HG02798 (cell line): Measurements from ENCODE around the gene NFAT5.
"Not testable (repeated sequence)": the region's sequence is repeated elsewhere in the genome, so short reads cannot be mapped to it uniquely, and the experiment has no call there.

Source experiments
- ATAC-seq: cut with Tn5 transposase; IDR thresholded peaks from one replicate; pipeline ENCODE4 v1.9.1; 2021; ENCODE audit warnings: mild to moderate bottlenecking; ENCODE audit not compliant: unreplicated experiment, poor library complexity

Gene NFAT5

DNA sequence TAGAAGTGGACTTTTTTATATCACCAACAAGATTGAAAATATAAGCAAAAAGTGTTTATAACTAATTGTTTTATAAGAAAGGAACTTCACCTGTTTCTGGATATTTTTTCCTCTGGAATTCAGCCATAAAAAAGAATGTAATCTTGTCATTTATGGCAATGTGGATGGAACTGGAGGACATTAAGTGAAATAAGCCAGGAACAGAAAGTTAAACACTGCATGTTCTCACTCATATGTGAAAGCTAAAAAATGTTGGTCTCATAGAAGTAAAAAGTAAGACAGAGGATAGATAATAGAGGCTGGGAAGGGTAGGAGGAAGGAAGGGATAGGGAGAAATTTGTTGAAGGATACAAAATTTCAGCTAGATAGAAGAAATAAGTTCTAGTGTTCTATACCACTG is 67.6 kb downstream of the NFAT5 start:
- no peak for ATAC-seq

DNA sequence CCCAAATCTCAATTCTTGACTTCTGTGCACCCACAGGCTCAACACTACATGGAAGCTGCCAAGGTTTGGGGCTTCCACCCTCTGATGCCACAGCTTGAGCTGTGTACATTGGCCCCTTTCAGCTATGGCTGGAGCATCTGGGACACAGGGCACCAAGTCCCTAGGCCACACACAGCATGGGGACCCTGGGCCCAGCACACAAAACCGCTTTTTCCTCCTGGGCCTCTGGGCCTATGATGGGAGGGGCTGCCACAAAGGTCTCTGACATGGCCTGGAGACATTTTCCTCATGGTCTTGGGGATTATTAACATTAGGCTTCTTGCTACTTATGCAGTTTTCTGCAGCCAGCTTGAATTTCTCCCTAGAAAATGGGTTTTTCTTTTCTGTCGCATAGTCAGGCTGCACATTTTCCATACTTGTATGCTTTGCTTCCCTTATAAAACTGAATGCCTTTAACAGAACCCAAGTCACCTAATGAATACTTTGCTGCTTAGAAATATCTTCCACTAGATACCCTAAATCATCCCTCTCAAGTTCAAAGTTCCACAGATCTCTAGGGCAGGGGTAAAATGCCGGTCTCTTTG is 70.9 kb downstream of the NFAT5 start:
- not testable (repeated sequence) for ATAC-seq

- ATAC-seq: not testable (repeated sequence)
Observed at GRCh38 chr16:69637206-69637865, 71.6 kb downstream of the NFAT5 start.

DNA sequence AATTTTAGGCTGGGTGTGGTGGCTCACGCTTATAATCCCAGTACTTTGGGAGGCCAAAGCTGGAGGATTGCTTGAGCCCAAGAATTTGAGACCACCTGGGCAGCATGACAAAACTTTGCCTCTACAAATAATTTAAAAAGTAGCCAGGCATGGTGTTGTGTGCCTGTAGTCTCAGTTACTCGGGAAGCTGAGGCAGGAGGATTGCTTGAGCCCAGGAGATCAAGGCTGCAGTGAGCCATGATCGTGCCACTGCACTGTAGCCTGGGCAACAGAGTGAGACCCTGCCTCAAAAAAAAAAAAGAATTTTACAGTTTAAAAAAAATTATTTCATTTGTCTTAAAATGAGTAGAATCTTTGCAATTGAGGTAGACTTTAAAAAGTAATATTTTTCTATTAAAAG is 78.2 kb downstream of the NFAT5 start:
- ATAC-seq: not testable (repeated sequence)

GRCh38 chr16:69644790-69645189 is 79.0 kb downstream of the NFAT5 start:
- ATAC-seq: no peak

DNA sequence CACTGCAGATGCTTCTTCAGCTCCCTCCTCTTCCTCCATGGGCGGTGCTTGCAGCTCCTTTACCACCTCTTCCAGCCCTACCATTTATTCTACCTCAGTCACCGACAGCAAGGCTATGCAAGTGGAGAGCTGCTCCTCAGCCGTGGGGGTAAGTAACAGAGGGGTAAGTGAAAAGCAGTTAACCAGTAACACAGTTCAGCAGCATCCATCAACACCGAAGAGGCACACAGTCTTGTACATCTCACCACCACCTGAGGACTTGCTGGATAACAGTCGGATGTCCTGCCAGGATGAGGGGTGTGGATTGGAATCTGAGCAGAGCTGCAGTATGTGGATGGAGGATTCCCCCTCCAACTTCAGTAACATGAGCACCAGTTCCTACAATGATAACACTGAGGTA is 81.3 kb downstream of the NFAT5 start:
- no peak for ATAC-seq

DNA sequence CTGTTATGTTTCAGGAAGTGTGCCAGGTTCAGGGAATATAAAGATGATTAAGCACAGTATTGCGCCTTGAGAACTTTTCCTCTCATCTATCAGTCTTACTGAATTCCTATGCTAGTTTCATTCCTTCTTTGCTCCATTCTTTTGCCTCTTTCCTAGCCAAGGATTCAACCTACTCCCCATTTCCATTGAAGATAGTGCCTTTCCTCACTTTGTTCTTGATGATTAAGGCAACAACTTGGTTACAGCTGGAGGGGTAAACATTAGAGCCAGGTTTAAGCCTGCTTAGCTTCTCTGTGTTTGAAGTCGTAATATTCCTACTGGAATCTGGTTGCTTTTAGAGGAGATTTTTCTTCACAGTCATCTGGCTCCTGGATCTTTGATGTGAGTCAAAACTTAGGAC is 85.5 kb downstream of the NFAT5 start:
- ATAC-seq: no peak

DNA sequence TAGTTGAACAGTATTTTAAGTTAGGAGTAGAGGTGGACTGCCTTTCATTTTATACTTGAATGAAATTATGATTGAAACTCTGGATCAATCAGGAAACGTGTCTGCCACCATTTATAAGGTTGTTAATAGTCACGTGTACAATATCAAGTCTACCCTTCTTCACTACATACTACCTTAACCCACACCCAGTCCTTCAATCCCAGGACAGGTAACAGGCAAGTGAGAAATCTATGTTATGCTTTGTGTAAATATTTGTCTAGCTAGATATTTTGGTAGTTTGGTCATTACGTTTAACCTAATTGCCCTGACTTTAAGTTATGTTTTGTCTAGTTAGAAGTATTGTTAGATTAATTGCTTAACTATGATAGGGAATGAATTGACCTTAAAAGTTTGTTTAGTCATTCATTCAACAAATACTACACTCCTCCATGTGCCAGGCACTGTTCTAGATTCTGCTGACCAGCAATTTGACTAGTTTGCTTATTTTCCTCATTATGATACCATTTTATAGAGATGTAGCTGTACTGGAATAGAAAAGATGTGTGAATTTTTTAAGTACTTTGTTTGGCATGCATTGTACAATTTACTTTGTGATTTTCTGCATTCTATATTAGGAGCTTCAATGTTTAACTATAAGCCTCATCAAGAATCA is 88.6 kb downstream of the NFAT5 start:
- ATAC-seq: no peak

DNA sequence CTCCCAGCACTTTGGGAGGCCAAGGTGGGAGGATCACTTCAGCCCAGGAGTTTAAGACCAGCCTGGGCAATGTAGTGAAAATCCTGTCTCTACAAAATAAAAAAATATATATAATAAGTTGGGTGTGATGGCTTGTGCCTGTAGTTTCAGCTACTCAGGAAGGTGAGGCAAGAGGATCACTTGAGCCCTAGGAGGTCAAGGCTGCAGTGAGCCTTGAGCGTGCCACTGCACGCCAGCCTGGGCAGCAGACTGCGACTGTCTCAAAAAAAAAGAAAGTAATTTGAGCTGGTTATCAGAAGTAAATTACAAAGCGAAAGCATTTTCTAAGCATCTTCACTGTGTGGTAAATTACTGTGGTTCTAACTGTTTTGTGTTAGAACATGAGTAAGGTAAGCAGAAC is 94.4 kb downstream of the NFAT5 start:
- no peak for ATAC-seq

DNA sequence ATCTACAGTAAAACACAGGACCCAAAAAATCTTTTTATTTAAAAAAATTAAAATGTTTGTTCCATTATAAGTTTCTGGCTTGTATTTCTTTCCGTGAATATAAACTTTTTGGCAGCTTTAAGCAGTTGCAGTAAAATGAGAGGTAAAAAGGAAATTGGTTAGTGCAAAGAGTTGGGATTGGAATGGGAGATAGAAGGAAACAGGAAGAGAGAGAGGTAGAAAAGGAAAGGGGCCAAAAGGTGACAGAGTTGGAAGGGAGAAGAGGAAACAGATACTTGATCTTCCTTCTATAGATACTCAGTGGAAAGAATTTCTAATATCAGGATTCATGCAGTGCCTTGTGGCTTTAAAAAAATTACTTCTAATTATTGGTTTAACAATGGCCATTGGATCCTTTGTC is 97.1 kb downstream of the NFAT5 start:
- ATAC-seq: no peak

- ATAC-seq: no peak
Observed at GRCh38 chr16:69663846-69664245, 98.1 kb downstream of the NFAT5 start.

DNA sequence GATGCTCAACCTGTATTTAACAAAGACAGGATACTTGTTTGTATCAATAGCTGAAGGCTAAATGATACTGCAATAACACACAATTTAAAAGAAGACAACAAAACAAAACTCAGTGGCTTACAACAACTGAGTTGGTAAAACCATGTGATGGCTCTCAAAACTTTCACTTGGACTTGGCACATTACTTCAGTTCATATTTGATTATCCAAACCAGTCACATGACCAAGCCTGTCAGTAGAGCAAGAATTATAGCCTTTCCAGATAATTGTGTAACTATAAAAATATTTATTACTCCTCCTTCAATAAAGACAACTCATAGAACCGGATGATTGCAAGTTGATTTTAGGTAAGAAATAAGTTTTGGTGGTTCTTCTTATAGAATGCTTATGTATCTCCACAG is 103.8 kb downstream of the NFAT5 start:
- no peak for ATAC-seq

GRCh38 chr16:69672315-69672997 is 106.7 kb downstream of the NFAT5 start:
- no peak for ATAC-seq

DNA sequence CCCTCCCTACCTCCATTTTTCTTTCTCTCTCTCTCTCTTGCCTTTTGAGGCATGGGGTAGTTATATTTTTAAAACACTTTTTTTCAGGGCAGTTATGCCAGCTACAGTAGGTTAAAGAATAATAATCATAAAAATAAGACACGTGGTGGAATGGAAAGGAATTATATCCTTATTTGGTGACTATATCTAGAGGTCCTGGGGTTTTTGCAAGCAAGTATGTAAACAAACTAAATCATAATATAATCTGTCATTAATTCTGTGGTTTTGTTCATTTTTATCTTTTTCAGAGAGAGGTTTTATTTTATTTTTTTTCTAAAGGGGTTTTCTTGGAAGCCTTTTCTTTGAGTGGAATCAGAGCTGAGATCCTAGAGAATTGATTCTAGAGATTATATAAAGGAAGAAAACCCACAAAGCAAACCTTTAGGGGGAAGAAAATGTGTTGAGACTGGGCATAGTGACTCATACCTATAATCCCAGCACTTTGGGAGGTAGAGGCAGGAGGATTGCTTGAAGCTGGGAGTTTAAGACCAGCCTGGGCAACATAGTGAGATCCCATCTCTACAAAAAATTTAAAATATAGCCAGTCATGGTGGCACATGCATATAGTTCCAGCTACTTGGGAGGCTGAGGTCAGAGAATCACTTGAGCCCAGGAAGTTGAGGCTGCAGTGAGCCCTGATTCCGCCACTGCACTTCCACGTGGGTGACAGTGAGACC is 107.4 kb downstream of the NFAT5 start:
- no peak for ATAC-seq

DNA sequence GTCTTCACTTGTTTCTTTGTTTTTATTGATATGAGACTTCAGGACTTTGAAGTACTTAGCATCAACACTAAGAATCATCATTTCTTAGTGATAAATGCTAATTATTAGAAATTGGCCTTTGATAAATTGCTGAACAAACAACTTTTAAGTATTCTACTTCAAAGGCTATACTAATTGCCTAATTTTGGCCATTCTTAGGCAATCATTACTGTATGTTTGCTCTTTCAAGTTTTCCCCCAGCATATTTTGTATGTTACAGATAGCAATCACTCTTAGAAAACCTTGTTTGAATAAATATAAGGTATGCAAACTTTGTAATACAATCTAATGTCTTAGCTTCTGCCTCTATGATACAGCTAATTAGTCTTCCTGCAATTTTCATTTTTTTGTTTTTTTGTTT is 114.6 kb downstream of the NFAT5 start:
- ATAC-seq: no peak

DNA sequence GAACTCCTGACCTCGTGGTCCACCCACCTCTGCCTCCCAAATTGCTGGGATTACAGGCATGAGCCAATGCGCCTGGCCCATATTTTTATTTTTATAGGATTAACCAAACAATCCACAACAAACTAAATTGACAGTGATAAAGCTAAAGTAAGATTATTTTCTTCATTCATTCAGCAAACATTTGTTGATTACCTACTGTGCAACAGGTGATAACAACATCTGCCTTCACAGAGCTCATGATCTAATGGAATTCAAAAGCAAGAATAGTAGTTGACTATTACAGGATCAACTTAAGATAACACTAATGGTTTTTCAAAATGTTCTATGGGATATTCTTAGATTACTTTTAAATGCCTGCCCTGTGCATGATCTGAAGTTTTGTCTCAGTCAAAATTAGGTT is 122.8 kb downstream of the NFAT5 start:
- no peak for ATAC-seq

DNA sequence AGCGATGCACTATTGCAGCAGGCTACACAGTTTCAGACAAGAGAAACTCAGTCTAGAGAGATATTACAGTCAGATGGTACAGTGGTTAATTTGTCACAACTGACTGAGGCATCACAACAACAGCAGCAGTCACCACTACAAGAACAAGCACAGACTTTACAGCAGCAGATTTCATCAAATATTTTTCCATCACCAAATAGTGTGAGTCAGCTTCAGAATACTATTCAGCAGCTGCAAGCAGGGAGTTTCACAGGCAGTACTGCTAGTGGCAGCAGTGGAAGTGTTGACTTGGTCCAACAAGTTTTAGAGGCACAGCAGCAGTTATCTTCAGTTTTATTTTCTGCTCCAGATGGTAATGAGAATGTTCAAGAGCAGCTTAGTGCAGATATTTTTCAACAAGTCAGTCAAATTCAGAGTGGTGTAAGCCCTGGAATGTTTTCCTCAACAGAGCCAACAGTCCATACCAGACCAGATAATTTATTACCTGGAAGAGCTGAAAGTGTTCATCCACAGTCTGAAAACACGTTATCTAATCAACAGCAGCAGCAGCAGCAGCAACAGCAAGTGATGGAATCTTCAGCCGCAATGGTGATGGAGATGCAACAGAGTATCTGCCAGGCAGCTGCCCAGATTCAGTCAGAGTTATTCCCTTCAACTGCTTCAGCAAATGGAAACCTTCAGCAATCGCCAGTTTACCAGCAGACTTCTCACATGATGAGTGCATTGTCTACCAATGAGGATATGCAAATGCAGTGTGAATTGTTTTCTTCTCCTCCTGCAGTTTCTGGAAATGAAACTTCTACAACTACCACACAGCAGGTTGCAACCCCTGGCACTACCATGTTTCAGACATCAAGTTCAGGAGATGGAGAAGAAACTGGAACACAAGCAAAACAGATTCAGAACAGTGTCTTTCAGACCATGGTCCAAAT is 126.5 kb downstream of the NFAT5 start:
- no peak for ATAC-seq

GRCh38 chr16:69693916-69694315 is 128.2 kb downstream of the NFAT5 start:
- ATAC-seq: no peak

DNA sequence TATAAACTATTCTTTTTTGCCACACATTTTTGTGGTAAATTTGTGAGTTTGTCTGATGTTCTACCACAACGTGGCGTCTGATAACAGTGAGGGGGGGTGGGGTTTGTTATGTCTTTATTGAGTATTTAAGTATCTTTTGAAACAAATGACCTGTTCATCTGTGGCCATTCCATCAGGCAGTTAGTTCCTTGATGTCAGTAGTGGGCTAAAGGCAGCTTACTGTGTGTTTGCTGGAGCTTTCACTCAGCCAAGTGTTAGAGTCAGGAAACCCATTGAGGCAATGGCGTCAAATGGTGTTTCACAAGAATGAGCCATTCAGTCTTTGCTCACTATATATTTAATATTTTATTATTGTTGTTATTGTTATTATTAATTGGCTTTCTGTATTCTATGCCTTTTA is 132.6 kb downstream of the NFAT5 start:
- ATAC-seq: no peak

- no peak for ATAC-seq
Observed at GRCh38 chr16:69699915-69700314, 134.1 kb downstream of the NFAT5 start.
